H9 (cell line): ENCODE measurements around the gene CDH16. TPM values are rescaled to one million over a fixed set of nuclear protein-coding genes. Genes with fewer than 3 reads are reported as not detected.

Experiments
- DNase-seq: peaks from one replicate; pipeline ENCODE4 v3.0.0-alpha.2; 2017
- H2AFZ ChIP-seq: one replicate; pipeline ENCODE4 v1.6.1; 2013; ENCODE audit warnings: mild to moderate bottlenecking, low read length, control low read depth, moderate library complexity
- H2AK5ac ChIP-seq: 2 replicates; pipeline ENCODE4 v1.6.1; 2013; ENCODE audit warnings: low read length, control low read depth, mixed read lengths; ENCODE audit not compliant: insufficient read length
- H2BK120ac ChIP-seq: one replicate; pipeline ENCODE4 v1.6.1; 2013; ENCODE audit warnings: low read depth, mild to moderate bottlenecking, low read length, control low read depth, inconsistent platforms; ENCODE audit not compliant: poor library complexity, severe bottlenecking
- H2BK12ac ChIP-seq: 2 replicates; pipeline ENCODE4 v1.6.1; 2013; ENCODE audit warnings: low read length, control low read depth, mixed read lengths, low read depth; ENCODE audit not compliant: insufficient read length
- H2BK15ac ChIP-seq: 2 replicates; pipeline ENCODE4 v1.6.1; 2013; ENCODE audit warnings: low read depth, low read length, control low read depth
- H2BK20ac ChIP-seq: one replicate; pipeline ENCODE4 v1.6.1; 2013; ENCODE audit warnings: low read depth, mild to moderate bottlenecking, low read length, control low read depth, inconsistent platforms; ENCODE audit not compliant: poor library complexity, severe bottlenecking
- H2BK5ac ChIP-seq: 2 replicates; pipeline ENCODE4 v1.6.1; 2013; ENCODE audit warnings: low read length, control low read depth, mixed read lengths; ENCODE audit not compliant: insufficient read length
- H3K14ac ChIP-seq: 2 replicates; pipeline ENCODE4 v1.6.1; 2013; ENCODE audit warnings: low read length, control low read depth; ENCODE audit not compliant: insufficient read depth
- H3K18ac ChIP-seq: 2 replicates; pipeline ENCODE4 v1.6.1; 2013; ENCODE audit warnings: low read depth, mild to moderate bottlenecking, mixed read lengths, low read length, control low read depth; ENCODE audit not compliant: insufficient read length
- H3K23ac ChIP-seq: 2 replicates; pipeline ENCODE4 v1.6.1; 2013; ENCODE audit warnings: low read length, control low read depth, mixed read lengths, low read depth; ENCODE audit not compliant: insufficient read length
- H3K23me2 ChIP-seq: 2 replicates; pipeline ENCODE4 v1.6.1; 2013; ENCODE audit warnings: low read depth, mild to moderate bottlenecking, mixed read lengths, low read length, control low read depth; ENCODE audit not compliant: insufficient read length, poor library complexity, severe bottlenecking
- H3K27ac ChIP-seq: 2 replicates; pipeline ENCODE4 v1.5.1; 2013; ENCODE audit warnings: low read length, control low read depth, mixed read lengths, low read depth; ENCODE audit not compliant: insufficient read length
- H3K27me3 ChIP-seq: 2 replicates; pipeline ENCODE4 v1.6.1; 2013; ENCODE audit warnings: low read length, control low read depth, inconsistent platforms; ENCODE audit not compliant: insufficient read depth
- H3K4ac ChIP-seq: 2 replicates; pipeline ENCODE4 v1.6.1; 2013; ENCODE audit warnings: low read depth, mild to moderate bottlenecking, control low read depth, inconsistent platforms, low read length, moderate library complexity
- H3K4me1 ChIP-seq: 2 replicates; pipeline ENCODE4 v1.6.1; 2013; ENCODE audit warnings: low read length, control low read depth, inconsistent platforms; ENCODE audit not compliant: insufficient read depth
- H3K4me2 ChIP-seq: 2 replicates; pipeline ENCODE4 v1.6.1; 2013; ENCODE audit warnings: low read length, control low read depth, mixed read lengths; ENCODE audit not compliant: insufficient read length, insufficient read depth
- H3K56ac ChIP-seq: 2 replicates; pipeline ENCODE4 v1.6.1; 2013; ENCODE audit warnings: low read depth, mild to moderate bottlenecking, mixed read lengths, low read length, control low read depth; ENCODE audit not compliant: insufficient read length
- H3K79me1 ChIP-seq: 2 replicates; pipeline ENCODE4 v1.6.1; 2013; ENCODE audit warnings: low read depth, mild to moderate bottlenecking, moderate library complexity, low read length, control low read depth, inconsistent platforms; ENCODE audit not compliant: insufficient read depth, poor library complexity, severe bottlenecking
- H3K79me2 ChIP-seq: 2 replicates; pipeline ENCODE4 v1.6.1; 2013; ENCODE audit warnings: low read length, control low read depth, inconsistent platforms; ENCODE audit not compliant: insufficient read depth
- H3K9ac ChIP-seq: 2 replicates; pipeline ENCODE4 v1.6.1; 2013; ENCODE audit warnings: low read length, control low read depth, mixed read lengths; ENCODE audit not compliant: insufficient read length; ENCODE audit errors: extremely low read depth
- H3K9me3 ChIP-seq: one replicate; pipeline ENCODE4 v1.6.1; 2013; ENCODE audit warnings: low read depth, low read length, inconsistent platforms; ENCODE audit not compliant: control insufficient read depth
- H3T11ph ChIP-seq: one replicate; pipeline ENCODE4 v1.6.1; 2013; ENCODE audit warnings: mild to moderate bottlenecking, low read length, control low read depth, inconsistent platforms
- H4K20me1 ChIP-seq: one replicate; pipeline ENCODE4 v1.6.1; 2013; ENCODE audit not compliant: control insufficient read depth, insufficient read length, insufficient read depth
- H4K5ac ChIP-seq: 2 replicates; pipeline ENCODE4 v1.6.1; 2013; ENCODE audit warnings: low read depth, mild to moderate bottlenecking, mixed read lengths, low read length, control low read depth; ENCODE audit not compliant: insufficient read length
- H4K8ac ChIP-seq: replicated peaks from 2 replicates; pipeline ENCODE4 v1.6.1; 2013; ENCODE audit warnings: low read length, control low read depth, mixed read lengths, low read depth; ENCODE audit not compliant: insufficient read length
- H4K91ac ChIP-seq: 2 replicates; pipeline ENCODE4 v1.6.1; 2013; ENCODE audit warnings: low read depth, mild to moderate bottlenecking, moderate library complexity, mixed read lengths, low read length, control low read depth; ENCODE audit not compliant: insufficient read length
- H3K27ac Mint-ChIP-seq, 3 experiments: 2 replicates in 2 of 3; 3 replicates in 1 of 3; pipeline ENCODE4 v1.8.0; 2020 to 2021; ENCODE audit warnings: mixed read lengths in 3 of 3, mild to moderate bottlenecking in 1 of 3, moderate library complexity in 1 of 3
- H3K27me3 Mint-ChIP-seq: 2 replicates; pipeline ENCODE4 v1.8.0; 2021; ENCODE audit warnings: low read depth, mild to moderate bottlenecking, moderate library complexity, mixed read lengths
- H3K36me3 Mint-ChIP-seq, 3 experiments: 2 replicates in 2 of 3; 3 replicates in 1 of 3; pipeline ENCODE4 v1.8.0; 2020 to 2021; ENCODE audit warnings: low read depth in 3 of 3, mixed read lengths in 3 of 3; ENCODE audit not compliant: insufficient read depth in 1 of 3
- H3K4me1 Mint-ChIP-seq, 2 experiments: 2 replicates each; pipeline ENCODE4 v1.8.0; 2020; ENCODE audit warnings: mixed read lengths in 2 of 2
- H3K4me3 Mint-ChIP-seq, 2 experiments: 2 replicates in 1 of 2; 3 replicates in 1 of 2; pipeline ENCODE4 v1.8.0; 2020 to 2021; ENCODE audit warnings: mild to moderate bottlenecking in 2 of 2, mixed read lengths in 2 of 2, moderate library complexity in 1 of 2
- H3K9me3 Mint-ChIP-seq, 2 experiments: 2 replicates in 1 of 2; 3 replicates in 1 of 2; pipeline ENCODE4 v1.8.0; 2020; ENCODE audit warnings: mild to moderate bottlenecking in 2 of 2, mixed read lengths in 2 of 2, moderate library complexity in 1 of 2
- WGBS: extraction: QIAGEN DNeasy Blood & Tissue Kit; methylation state at CpG from one replicate; pipeline ENCODE4 v1.1.7; 2013; ENCODE audit warnings: missing lambda C conversion rate, low lambda C conversion rate, mixed read lengths; ENCODE audit not compliant: insufficient read length; ENCODE audit errors: extremely low coverage; 5-methylcytosine and 5-hydroxymethylcytosine counted together
- total RNA-seq: library from RNA; stranded (reverse); gene quantifications from 2 replicates; pipeline ENCODE4 v1.2.1, GENCODE V29; 2021
- TF ChIP-seq, protein P1 (sequence below): fragments of 200-600 bp; sonication (generic); conservative IDR thresholded peaks from 3 replicates; pipeline ENCODE4 v1.8.0; 2021; ENCODE audit warnings: antibody characterized with exemption, mild to moderate bottlenecking

The CDH16 gene
- total RNA-seq, 1 experiment from 2014 or later = not detected

DNA sequence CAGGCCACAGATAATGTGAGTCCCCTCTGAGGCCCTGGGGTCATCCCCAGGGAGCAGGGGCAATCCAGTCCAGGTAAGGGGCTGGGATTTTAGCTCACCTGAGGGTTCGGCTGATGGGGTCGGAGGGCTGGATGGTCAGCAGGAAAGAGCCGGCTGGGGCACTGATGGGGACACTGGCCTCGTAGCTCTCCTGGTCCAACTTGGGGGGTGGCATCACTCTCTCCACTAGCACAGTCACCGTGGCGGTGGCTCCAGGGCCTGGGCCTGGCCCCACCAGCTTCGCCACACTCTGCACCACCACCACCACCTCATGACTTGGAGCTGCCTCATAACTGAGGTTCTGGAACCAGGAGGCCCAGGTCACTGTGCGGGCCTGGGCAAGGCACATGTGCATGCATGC lies 6.9 kb downstream of the CDH16 start:
- peaks cover 0 to 5% of the 10 kb centered on the region in 2 experiments; a peak in 2 of 4 replicates for H3K4me1 Mint-ChIP-seq
- Histone ChIP-seq H3K14ac (no peak overlapping the region), H2BK5ac (no peak overlapping the region), H4K91ac (no peak overlapping the region), H4K8ac (no peak overlapping the region), H2AFZ (no peak overlapping the region), H3K9me3 (no peaks in the 10 kb centered on the region), H4K5ac (no peak overlapping the region), H3K27me3 (no peaks in the 10 kb centered on the region), H3K27ac (no peak overlapping the region), H2BK20ac (no peak overlapping the region), H3K18ac (no peak overlapping the region), H4K20me1 (no peaks in the 10 kb centered on the region), H3K23ac (no peak overlapping the region), H3K4me2 (no peak overlapping the region), H2BK15ac (no peak overlapping the region), H3K79me1 (no peaks in the 10 kb centered on the region), H2BK120ac (no peak overlapping the region), H3K56ac (no peak overlapping the region), H2AK5ac (no peak overlapping the region), H3K4ac (no peak overlapping the region), H3T11ph (no peak overlapping the region), H3K23me2 (no peaks in the 10 kb centered on the region), H3K4me1 (no peaks in the 10 kb centered on the region), H3K79me2 (no peaks in the 10 kb centered on the region), H3K9ac (no peak overlapping the region), H2BK12ac (no peak overlapping the region)
- no peak for DNase-seq
- H3K27ac Mint-ChIP-seq = no peak overlapping the region
- TF ChIP-seq, protein P1, sequence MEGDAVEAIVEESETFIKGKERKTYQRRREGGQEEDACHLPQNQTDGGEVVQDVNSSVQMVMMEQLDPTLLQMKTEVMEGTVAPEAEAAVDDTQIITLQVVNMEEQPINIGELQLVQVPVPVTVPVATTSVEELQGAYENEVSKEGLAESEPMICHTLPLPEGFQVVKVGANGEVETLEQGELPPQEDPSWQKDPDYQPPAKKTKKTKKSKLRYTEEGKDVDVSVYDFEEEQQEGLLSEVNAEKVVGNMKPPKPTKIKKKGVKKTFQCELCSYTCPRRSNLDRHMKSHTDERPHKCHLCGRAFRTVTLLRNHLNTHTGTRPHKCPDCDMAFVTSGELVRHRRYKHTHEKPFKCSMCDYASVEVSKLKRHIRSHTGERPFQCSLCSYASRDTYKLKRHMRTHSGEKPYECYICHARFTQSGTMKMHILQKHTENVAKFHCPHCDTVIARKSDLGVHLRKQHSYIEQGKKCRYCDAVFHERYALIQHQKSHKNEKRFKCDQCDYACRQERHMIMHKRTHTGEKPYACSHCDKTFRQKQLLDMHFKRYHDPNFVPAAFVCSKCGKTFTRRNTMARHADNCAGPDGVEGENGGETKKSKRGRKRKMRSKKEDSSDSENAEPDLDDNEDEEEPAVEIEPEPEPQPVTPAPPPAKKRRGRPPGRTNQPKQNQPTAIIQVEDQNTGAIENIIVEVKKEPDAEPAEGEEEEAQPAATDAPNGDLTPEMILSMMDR = no peak
- H3K36me3 Mint-ChIP-seq = no peaks in the 10 kb centered on the region; a peak in 1 of 7 replicates
- no CpG with 5 or more reads among the region's 8 CpGs for WGBS
- H3K9me3 Mint-ChIP-seq = no peaks in the 10 kb centered on the region
- peaks cover 43% of the 10 kb centered on the region for H3K27me3 Mint-ChIP-seq
- H3K4me3 Mint-ChIP-seq = no peak overlapping the region
